Measurements from ENCODE around the gene MSL1. TPM values are rescaled to one million over a fixed set of nuclear protein-coding genes. Genes with fewer than 3 reads are reported as not detected.

MSL1 gene
- total and polyA plus RNA-seq, 2 of the 4 experiments (the other 2 are of a cell fraction): 28.3 to 48.4 TPM

DNA sequence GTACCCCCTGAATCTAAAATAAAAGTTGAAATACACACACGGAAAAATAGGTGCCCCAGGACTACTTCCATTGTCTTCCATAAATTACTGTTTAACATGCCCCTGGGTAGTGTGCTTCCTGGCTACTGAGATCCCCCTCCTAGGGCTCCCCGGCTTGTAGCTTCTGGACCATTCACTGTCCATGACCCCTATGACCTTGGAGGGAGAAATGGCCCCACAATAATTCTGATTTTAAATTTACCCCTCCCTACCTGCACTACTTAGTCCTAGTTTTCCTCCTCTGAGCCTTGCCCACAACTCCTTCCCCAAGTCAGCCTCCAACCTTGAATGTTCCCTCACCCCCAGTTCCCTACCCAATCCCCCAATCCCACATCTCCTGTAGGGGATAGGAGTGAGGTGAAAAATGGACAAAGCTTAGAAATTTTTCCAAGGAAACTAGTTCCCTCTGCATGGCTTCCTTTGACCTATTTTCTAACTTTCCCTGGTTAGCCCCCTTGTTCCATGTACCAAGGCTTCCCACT is 9.5 kb upstream of the MSL1 start (continued):
- no peak for TF ChIP-seq NFE2L2 (IDR thresholded peaks at IDR 0.05; ENCODE audit: low read depth, low read length)

DNA sequence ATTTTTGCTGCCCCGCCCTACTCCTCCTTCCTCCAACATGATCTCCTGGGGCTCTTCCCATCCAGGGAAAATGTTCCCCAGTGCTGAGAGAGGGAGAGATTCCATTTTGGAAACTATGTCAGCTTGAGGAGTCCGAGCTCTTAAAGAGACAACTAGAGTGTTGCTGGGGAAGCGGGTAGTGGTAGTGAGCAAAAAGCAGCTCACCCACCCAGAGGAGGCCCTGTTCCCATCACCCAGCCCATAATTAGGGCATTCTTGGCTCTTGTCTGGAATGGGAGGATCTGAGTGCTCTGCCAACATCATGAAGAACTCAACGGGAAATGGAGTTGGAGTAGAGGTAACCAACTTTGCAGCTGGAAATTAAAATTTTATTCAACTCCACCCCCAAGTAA is 9.1 kb upstream of the MSL1 start:
- H2BK15ac ChIP-seq (ENCODE audit: low read depth, low read length): peak overlapping the region; percentile 47; the same call in 2 of the 3 replicates
- peak overlapping the region; percentile 20; the same call in 1 of the 2 replicates for H2BK20ac ChIP-seq (ENCODE audit: low read depth, low read length)
- H3K18ac ChIP-seq (ENCODE audit: low read depth, low read length): 0 out of 2 replicates have a peak overlapping the region, but pooled peaks have one; percentile 2
- peak overlapping the region; percentile 81 for H2AFZ ChIP-seq (replicated peaks; ENCODE audit: low read length, poor library complexity)
- WGBS, 2 experiments (ENCODE audit: extremely low coverage in 2 of 2, insufficient read length in 1 of 2): no CpG with 5 or more reads among the region's 4 CpGs
- peaks cover 40% of the 10 kb centered on the region for H3K4me1 ChIP-seq (ENCODE audit: control insufficient read depth, insufficient read depth, low read length)
- no peak overlapping the region; the same call in 1 of the 2 replicates for H3K4me2 ChIP-seq (ENCODE audit: low read depth, low read length)
- no TSS peak for BruUV-seq (replicated peaks)
- no peak for DNase-seq
- peak overlapping the region; percentile 43 for H2AK9ac ChIP-seq (replicated peaks; ENCODE audit: low read depth, low read length, poor library complexity)
- in situ Hi-C loops (cut with MboI; ENCODE audit: low sequenced_read_pairs) (no loop called here), intact Hi-C loops (cut with micrococcal nuclease) (loop anchor here (1.0 to 2.0 kb wide), 4 partner anchors 10 to 178 kb away; partner anchors contain the start of gene CASC3), dilution Hi-C loops (cut with HindIII; ENCODE audit: low sequenced_read_pairs, unreplicated experiment) (no loop called here)
- H2BK5ac ChIP-seq (ENCODE audit: low read depth, low read length, poor library complexity, severe bottlenecking): peak overlapping the region; percentile 45
- H2BK120ac ChIP-seq (ENCODE audit: low read depth, low read length): peak overlapping the region; percentile 29
- no peak overlapping the region for H3K4me3 ChIP-seq (ENCODE audit: insufficient read depth, low read depth, low read length)
- H3K9me1 ChIP-seq (ENCODE audit: insufficient read depth, low read length): peaks cover 15% of the 10 kb centered on the region
- H3K27me3 ChIP-seq (ENCODE audit: control insufficient read depth, insufficient read depth, low read length): no peaks in the 10 kb centered on the region
- ChIA-PET CTCF (interaction anchor here (0.6 to 2.9 kb wide), 21 partner anchors 9 to 103 kb away, joined by 3 to 25 read pairs (median 5); partner anchors contain the start of gene CSF3), POLR2A (ENCODE audit: unreplicated experiment) (interaction anchor here (0.6 to 1.3 kb wide), 2 partner anchors 13 to 113 kb away, joined by 3 to 5 read pairs; no protein-coding TSS in a partner anchor)
- H3K14ac ChIP-seq (replicated peaks; ENCODE audit: low read depth, low read length): peak overlapping the region; percentile 33
- H3K56ac ChIP-seq (ENCODE audit: extremely low read depth, insufficient read depth, low read length): no peak overlapping the region
- 0 out of 2 replicates have a peak overlapping the region, but pooled peaks have one; percentile 27 for H3K9ac ChIP-seq (ENCODE audit: low read depth, low read length)
- H3K4ac ChIP-seq (ENCODE audit: low read depth, low read length): peak overlapping the region; percentile 90
- H3K9me3 ChIP-seq (ENCODE audit: control insufficient read depth, insufficient read depth, low read length): no peaks in the 10 kb centered on the region
- H4K8ac ChIP-seq (ENCODE audit: low read depth in 2 of 2, low read length in 2 of 2): peak overlapping the region in 1 of 2 experiments; percentile 80; a peak in 2 of 4 replicates
- H3K36me3 ChIP-seq (ENCODE audit: control insufficient read depth, insufficient read depth, low read length): no peaks in the 10 kb centered on the region
- peaks cover 5% of the 10 kb centered on the region; the same call in 1 of the 2 replicates for H4K20me1 ChIP-seq (ENCODE audit: insufficient read depth, low read length)
- H2AK5ac ChIP-seq (ENCODE audit: low read depth, low read length): 0 out of 2 replicates have a peak overlapping the region, but pooled peaks have one; percentile 56
- peaks cover 0 to 42% of the 10 kb centered on the region in 2 experiments; a peak in 2 of 4 replicates for H3K79me1 ChIP-seq (ENCODE audit: low read depth in 1 of 2, low read length in 2 of 2)
- ATAC-seq (ENCODE audit: low read depth): no peak
- peak overlapping the region; percentile 65; the same call in 1 of the 2 replicates for H3K27ac ChIP-seq (ENCODE audit: insufficient read depth, low read length)
- H4K5ac ChIP-seq (ENCODE audit: low read depth, low read length): peak overlapping the region; percentile 14
- peak overlapping the region; percentile 71 for H4K91ac ChIP-seq (ENCODE audit: insufficient read depth, low read depth, low read length)
- H3K23ac ChIP-seq (ENCODE audit: low read depth, low read length): no peak overlapping the region
- TF ChIP-seq POLR2A (IDR thresholded peaks at IDR 0.05; ENCODE audit: low read depth, low read length): no peak
- TF ChIP-seq MAFK (IDR thresholded peaks at IDR 0.05; ENCODE audit: low read depth, low read length): no peak
- TF ChIP-seq, protein P1, sequence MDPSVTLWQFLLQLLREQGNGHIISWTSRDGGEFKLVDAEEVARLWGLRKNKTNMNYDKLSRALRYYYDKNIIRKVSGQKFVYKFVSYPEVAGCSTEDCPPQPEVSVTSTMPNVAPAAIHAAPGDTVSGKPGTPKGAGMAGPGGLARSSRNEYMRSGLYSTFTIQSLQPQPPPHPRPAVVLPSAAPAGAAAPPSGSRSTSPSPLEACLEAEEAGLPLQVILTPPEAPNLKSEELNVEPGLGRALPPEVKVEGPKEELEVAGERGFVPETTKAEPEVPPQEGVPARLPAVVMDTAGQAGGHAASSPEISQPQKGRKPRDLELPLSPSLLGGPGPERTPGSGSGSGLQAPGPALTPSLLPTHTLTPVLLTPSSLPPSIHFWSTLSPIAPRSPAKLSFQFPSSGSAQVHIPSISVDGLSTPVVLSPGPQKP (IDR thresholded peaks at IDR 0.05; ENCODE audit: borderline replicate concordance, low read depth, low read length): no peak
- no peak for TF ChIP-seq MXI1 (IDR thresholded peaks at IDR 0.05; ENCODE audit: borderline replicate concordance, low read depth, low read length)
- TF ChIP-seq FOS (IDR thresholded peaks at IDR 0.05; ENCODE audit: low read depth, low read length): no peak
- no peak for TF ChIP-seq SMC3 (IDR thresholded peaks at IDR 0.05; ENCODE audit: low read depth, low read length)
- TF ChIP-seq RFX5 (IDR thresholded peaks at IDR 0.05; ENCODE audit: low read depth, low read length): no peak
- no peak for TF ChIP-seq RCOR1 (IDR thresholded peaks at IDR 0.05; ENCODE audit: insufficient replicate concordance, low read length)
- TF ChIP-seq, protein P2, sequence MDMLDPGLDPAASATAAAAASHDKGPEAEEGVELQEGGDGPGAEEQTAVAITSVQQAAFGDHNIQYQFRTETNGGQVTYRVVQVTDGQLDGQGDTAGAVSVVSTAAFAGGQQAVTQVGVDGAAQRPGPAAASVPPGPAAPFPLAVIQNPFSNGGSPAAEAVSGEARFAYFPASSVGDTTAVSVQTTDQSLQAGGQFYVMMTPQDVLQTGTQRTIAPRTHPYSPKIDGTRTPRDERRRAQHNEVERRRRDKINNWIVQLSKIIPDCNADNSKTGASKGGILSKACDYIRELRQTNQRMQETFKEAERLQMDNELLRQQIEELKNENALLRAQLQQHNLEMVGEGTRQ (IDR thresholded peaks at IDR 0.05; ENCODE audit: low read depth, low read length): no peak
- TF ChIP-seq, protein P3, sequence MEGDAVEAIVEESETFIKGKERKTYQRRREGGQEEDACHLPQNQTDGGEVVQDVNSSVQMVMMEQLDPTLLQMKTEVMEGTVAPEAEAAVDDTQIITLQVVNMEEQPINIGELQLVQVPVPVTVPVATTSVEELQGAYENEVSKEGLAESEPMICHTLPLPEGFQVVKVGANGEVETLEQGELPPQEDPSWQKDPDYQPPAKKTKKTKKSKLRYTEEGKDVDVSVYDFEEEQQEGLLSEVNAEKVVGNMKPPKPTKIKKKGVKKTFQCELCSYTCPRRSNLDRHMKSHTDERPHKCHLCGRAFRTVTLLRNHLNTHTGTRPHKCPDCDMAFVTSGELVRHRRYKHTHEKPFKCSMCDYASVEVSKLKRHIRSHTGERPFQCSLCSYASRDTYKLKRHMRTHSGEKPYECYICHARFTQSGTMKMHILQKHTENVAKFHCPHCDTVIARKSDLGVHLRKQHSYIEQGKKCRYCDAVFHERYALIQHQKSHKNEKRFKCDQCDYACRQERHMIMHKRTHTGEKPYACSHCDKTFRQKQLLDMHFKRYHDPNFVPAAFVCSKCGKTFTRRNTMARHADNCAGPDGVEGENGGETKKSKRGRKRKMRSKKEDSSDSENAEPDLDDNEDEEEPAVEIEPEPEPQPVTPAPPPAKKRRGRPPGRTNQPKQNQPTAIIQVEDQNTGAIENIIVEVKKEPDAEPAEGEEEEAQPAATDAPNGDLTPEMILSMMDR (conservative IDR thresholded peaks at IDR 0.05; ENCODE audit: low read depth, low read length): no peak
- TF ChIP-seq CHD1 (IDR thresholded peaks at IDR 0.05; ENCODE audit: low read depth, low read length): no peak
